Glomerular visceral epithelial cell (primary cell): ENCODE data around the gene SLC6A17.
A peak's percentile ranks its signal among the peaks of the same experiment; 100 is the strongest.

Experiments
- DNase-seq: peaks from one replicate; pipeline ENCODE4 v3.0.0-alpha.2; 2016; ENCODE audit errors: extremely low spot score

Gene SLC6A17

DNA sequence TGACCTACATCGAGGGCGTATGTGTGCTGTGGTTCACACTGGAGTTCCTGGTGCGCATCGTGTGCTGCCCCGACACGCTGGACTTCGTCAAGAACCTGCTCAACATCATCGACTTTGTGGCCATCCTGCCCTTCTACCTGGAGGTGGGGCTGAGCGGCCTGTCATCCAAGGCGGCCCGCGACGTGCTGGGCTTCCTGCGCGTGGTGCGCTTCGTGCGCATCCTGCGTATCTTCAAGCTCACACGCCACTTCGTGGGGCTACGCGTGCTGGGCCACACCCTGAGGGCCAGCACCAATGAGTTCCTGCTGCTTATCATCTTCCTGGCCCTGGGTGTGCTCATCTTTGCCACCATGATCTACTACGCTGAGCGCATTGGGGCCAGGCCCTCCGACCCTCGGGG is 72.8 kb downstream of the SLC6A17 start:
- no peak for DNase-seq

- DNase-seq = no peak
Observed at GRCh38 chr1:110223581-110223980, 73.3 kb downstream of the SLC6A17 start.

GRCh38 chr1:110224240-110224995 is 74.1 kb downstream of the SLC6A17 start:
- DNase-seq = no peak

GRCh38 chr1:110225212-110225611 is 74.9 kb downstream of the SLC6A17 start:
- DNase-seq = no peak

DNA sequence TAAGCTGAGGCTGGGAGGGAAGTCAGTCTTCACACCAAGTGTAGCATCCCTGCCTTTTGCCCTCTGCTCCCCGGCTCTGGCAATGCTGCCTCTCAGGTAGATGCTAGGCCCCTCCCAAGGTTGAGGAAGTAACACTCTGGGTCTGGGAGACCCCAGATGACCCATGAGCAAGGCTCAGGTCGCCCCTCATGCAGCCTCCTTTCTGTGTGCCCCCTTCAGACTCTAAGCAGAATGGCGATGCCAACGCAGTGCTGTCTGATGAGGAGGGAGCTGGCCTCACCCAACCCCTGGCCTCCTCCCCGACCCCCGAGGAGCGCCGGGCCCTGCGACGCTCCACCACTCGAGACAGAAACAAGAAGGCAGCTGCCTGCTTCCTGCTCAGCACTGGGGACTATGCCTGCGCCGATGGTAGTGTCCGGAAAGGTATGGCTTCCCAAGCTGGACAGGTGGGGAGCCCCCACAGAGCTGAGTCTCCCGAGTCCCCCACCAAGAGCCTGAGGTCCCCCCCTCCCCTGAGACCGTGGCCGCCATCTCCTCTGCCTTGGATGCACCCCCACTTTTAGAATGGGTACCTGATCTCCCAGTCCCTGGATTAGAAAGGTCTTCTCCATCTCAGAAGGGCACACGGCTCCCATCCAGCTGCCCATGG is 75.6 kb downstream of the SLC6A17 start:
- no peak for DNase-seq

- no peak for DNase-seq
Observed at GRCh38 chr1:110227774-110228173, 77.5 kb downstream of the SLC6A17 start.

DNA sequence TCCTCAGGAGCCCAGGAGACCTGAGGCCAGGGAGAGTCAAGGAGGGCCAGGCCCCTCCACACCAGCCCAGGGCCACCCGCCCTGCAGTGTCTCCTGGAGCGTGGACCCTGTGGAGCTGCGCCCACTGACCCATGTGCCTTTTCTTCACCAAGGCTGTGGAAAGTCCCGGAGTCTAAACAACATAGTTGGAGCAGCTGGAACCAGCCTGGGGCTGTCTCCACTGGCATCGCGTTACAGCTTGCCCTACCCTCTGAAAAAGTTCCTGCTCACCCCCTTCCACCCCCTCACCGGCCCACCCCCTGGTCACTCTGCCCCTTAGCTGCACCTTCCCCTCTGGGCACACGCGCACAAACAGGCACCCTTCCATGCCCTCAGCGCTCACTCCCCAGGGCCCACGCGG is 78.1 kb downstream of the SLC6A17 start:
- DNase-seq = no peak

DNA sequence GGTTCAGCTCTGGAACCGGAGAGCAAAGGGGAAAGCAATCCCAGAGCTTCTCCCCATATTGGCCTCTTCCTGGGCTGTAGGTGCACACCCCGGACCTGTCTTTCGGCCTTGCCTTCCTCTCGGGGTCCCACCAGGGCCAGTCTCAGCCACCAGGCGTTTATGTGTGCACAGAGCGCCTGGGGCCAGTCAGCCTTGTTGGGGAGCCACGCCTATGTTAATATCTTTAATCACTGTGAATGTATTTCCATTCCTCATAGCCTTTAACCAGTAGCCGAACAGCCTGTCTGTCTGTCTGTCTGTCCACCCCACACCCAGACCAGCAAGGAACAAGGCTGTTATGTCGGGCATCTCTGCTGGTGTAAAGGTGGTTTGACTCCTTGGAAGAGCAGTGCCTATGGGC is 78.6 kb downstream of the SLC6A17 start:
- no peak for DNase-seq

GRCh38 chr1:110229348-110230001 is 79.2 kb downstream of the SLC6A17 start:
- DNase-seq = no peak

GRCh38 chr1:110230381-110231199 is 80.3 kb downstream of the SLC6A17 start:
- DNase-seq = no peak

- no peak for DNase-seq
Observed at GRCh38 chr1:110233861-110234260, 83.6 kb downstream of the SLC6A17 start.

GRCh38 chr1:110234691-110235090 is 84.4 kb downstream of the SLC6A17 start:
- DNase-seq = no peak

- no peak for DNase-seq
Observed at GRCh38 chr1:110235181-110235833, 85.0 kb downstream of the SLC6A17 start.

GRCh38 chr1:110235834-110236682 is 85.8 kb downstream of the SLC6A17 start:
- DNase-seq = peak; percentile 12

DNA sequence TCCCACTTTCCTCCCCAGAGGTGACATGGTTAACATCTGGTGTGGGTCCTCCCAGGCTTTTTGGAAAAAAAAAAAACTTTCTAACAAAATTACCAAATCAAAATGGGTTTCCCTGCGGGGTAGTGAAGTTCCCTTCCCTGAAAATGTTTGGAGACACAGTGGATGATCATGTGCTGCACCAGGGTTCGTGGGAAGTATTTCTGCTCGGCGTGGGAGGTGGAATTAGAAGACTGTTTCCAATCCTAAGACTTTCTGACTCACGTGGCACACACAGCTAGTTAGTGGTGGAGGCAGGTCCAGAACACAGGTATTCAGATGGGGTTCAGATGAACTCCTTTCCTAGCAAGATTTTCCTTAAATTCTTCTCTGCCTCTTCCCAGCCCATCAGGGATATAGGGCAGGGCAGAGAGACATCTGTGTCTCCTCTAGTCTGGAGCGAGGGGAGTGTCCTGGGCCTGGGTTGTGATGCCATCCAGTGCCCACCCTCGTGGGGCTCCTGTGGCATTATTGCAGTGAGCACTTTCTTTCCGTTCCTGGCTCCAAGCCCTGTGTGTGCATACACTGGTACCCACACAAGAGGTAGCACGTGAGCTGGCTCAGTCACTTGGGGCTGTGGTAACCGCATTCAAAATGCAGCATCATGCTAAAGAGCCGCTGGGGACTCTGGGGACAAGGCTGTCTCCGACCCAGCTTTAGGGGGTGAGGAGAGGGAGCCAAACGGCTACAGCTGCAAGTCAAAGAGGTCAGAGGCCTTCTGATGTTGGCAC is 87.3 kb downstream of the SLC6A17 start:
- no peak for DNase-seq

GRCh38 chr1:110239441-110240430 is 89.4 kb downstream of the SLC6A17 start:
- no peak for DNase-seq

- DNase-seq = no peak
Observed at GRCh38 chr1:110240476-110241210, 90.3 kb downstream of the SLC6A17 start.

GRCh38 chr1:110241516-110241915 is 91.2 kb downstream of the SLC6A17 start:
- DNase-seq = no peak
